Subcutaneous adipose tissue (tissue), 4 donors: ENCODE data around the gene LEFTY2. TPM values are rescaled to one million over a fixed set of nuclear protein-coding genes. Genes with fewer than 3 reads are reported as not detected.

ENCODE experiments used
- total RNA-seq, 4 donors: library from RNA; depleted of rRNA; stranded (reverse); fragments of >200 nt; gene quantifications; one replicate each; pipeline ENCODE4 v1.1.0, GENCODE V29; 2016
- TF ChIP-seq, protein P1 (sequence below): fragments of 450-650 bp; IDR thresholded peaks from one replicate; pipeline ENCODE4 v1.5.1; 2016; ENCODE audit warnings: low read depth, mild to moderate bottlenecking, control low read depth, antibody characterized with exemption, moderate library complexity

LEFTY2 gene
- total RNA-seq, 4 donors from 2014 or later = 0.44 to 1.1 (median 0.57) TPM; not detected in 1

- TF ChIP-seq, protein P1, sequence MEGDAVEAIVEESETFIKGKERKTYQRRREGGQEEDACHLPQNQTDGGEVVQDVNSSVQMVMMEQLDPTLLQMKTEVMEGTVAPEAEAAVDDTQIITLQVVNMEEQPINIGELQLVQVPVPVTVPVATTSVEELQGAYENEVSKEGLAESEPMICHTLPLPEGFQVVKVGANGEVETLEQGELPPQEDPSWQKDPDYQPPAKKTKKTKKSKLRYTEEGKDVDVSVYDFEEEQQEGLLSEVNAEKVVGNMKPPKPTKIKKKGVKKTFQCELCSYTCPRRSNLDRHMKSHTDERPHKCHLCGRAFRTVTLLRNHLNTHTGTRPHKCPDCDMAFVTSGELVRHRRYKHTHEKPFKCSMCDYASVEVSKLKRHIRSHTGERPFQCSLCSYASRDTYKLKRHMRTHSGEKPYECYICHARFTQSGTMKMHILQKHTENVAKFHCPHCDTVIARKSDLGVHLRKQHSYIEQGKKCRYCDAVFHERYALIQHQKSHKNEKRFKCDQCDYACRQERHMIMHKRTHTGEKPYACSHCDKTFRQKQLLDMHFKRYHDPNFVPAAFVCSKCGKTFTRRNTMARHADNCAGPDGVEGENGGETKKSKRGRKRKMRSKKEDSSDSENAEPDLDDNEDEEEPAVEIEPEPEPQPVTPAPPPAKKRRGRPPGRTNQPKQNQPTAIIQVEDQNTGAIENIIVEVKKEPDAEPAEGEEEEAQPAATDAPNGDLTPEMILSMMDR = no peak
Measured at GRCh38 chr1:225897595-225898514, 43.2 kb downstream of the LEFTY2 start.

DNA sequence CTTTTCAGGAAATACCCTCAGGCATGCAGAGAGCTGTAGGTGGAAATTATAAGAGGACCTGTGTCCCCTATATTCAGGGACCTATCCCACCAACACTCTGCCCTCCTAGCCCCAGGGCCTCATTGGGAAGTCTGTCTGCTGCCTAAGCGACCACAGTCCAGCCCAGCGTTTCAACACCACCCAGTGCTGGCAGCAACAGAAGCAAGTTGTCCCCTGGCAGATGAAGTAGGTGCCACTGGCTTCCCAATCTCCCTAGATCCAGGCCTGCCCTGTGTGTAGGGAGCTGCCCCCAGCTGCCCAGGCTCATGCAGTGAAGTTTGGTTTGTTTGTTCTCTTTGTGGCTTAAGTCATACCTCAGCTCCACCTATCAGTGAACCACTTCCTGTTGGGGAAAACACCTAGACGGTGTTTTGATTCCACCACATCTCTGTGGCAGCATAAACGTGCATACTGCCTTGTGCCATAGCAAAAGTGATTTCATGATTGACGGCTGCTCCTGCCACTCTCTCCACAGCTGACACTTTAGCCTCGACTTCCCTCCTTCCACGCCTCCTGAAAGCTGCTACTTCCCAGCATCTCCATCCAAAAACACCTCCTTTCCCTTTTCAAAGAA lies 44.0 kb downstream of the LEFTY2 start:
- TF ChIP-seq, protein P1 = no peak

- TF ChIP-seq, protein P1 = no peak
Measured at GRCh38 chr1:225896494-225896893, 44.5 kb downstream of the LEFTY2 start.

- TF ChIP-seq, protein P1 = no peak
Measured at GRCh38 chr1:225892307-225892706, 48.7 kb downstream of the LEFTY2 start.

DNA sequence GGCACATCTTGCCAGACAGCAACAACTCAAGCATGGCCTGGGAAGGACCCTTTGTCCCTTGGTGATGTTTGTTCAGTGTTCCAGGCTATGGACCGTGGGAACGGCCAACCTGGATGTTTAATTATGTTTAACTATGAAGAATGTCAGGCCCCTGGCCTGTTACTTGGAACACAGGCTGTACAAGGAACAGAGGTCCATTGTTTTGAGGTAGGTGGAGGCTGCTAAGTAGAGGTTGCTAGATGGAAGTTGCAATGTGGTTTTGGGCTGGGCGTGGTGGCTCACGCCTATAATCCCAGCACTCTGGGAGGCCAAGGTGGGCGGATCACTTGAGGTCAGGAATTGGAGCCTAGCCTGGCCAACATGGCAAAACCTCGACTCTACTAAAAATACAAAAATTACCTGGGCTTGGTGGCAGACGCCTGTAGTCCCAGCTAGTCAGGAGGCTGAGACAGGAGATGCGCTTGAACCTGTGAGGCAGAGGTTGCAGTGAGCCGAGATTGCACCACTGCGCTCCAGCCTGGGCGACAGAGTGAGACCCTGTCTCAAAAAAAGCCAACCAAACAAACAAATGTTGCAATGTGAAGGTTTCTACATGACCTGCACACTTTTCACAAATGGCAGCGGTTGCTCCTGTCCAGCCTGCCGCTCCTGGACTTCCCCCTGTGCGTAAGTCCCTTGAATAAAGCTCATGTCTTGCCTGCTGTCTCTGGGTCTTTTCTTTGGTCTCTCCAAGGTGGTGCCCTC lies 49.6 kb downstream of the LEFTY2 start:
- TF ChIP-seq, protein P1 = no peak

GRCh38 chr1:225890346-225891228 lies 50.4 kb downstream of the LEFTY2 start:
- TF ChIP-seq, protein P1 = no peak
